Neural progenitor cell (in vitro differentiated cells): ENCODE data around the gene RPL22. TPM values are rescaled to one million over a fixed set of nuclear protein-coding genes. Genes with fewer than 3 reads are reported as not detected.

Experiments used
- DNase-seq: peaks from one replicate; pipeline ENCODE4 v3.0.0-alpha.2; 2016; ENCODE audit warnings: low spot score
- H2AFZ ChIP-seq: fragments of 200-600 bp; sonication (generic); replicated peaks from 2 replicates; pipeline ENCODE4 v1.6.1; 2016; ENCODE audit warnings: antibody characterized with exemption
- H3F3A ChIP-seq: fragments of 200-600 bp; sonication (generic); 2 replicates; pipeline ENCODE4 v1.6.1; 2016; ENCODE audit warnings: antibody characterized with exemption, low read depth
- H3K27ac ChIP-seq: fragments of 200-600 bp; sonication (generic); 2 replicates; pipeline ENCODE4 v1.5.1; 2016; ENCODE audit warnings: mild to moderate bottlenecking
- H3K27me3 ChIP-seq: fragments of 200-600 bp; sonication (generic); 2 replicates; pipeline ENCODE4 v1.6.1; 2016; ENCODE audit warnings: mild to moderate bottlenecking, moderate library complexity
- H3K36me3 ChIP-seq: fragments of 200-600 bp; sonication (generic); 2 replicates; pipeline ENCODE4 v1.5.1; 2016
- H3K4me1 ChIP-seq: fragments of 200-600 bp; sonication (generic); 2 replicates; pipeline ENCODE4 v1.6.1; 2016; ENCODE audit warnings: mixed run types
- H3K4me2 ChIP-seq: fragments of 200-600 bp; sonication (generic); 2 replicates; pipeline ENCODE4 v1.6.1; 2016
- H3K4me3 ChIP-seq: fragments of 200-600 bp; sonication (generic); 2 replicates; pipeline ENCODE4 v1.5.1; 2016
- H3K79me2 ChIP-seq: fragments of 200-600 bp; sonication (generic); 2 replicates; pipeline ENCODE4 v1.6.1; 2016; ENCODE audit warnings: low read depth
- H3K9ac ChIP-seq: fragments of 200-600 bp; sonication (generic); 2 replicates; pipeline ENCODE4 v1.6.1; 2016
- H3K9me3 ChIP-seq: fragments of 200-600 bp; sonication (generic); 2 replicates; pipeline ENCODE4 v1.5.1; 2016; ENCODE audit warnings: low read depth
- H4K20me1 ChIP-seq: fragments of 200-600 bp; sonication (generic); 2 replicates; pipeline ENCODE4 v1.6.1; 2016; ENCODE audit warnings: low read depth
- H3K27ac Mint-ChIP-seq: 3 replicates; pipeline ENCODE4 v1.8.0; 2021; ENCODE audit warnings: mixed read lengths
- H3K27me3 Mint-ChIP-seq: 2 replicates; pipeline ENCODE4 v1.8.0; 2022; ENCODE audit warnings: low read depth, mild to moderate bottlenecking, inconsistent platforms, moderate library complexity, mixed read lengths; ENCODE audit not compliant: insufficient read depth
- H3K36me3 Mint-ChIP-seq: 3 replicates; pipeline ENCODE4 v1.8.0; 2021; ENCODE audit warnings: mixed read lengths
- H3K4me1 Mint-ChIP-seq: 3 replicates; pipeline ENCODE4 v1.8.0; 2021; ENCODE audit warnings: mixed read lengths
- H3K4me3 Mint-ChIP-seq: 3 replicates; pipeline ENCODE4 v1.8.0; 2021; ENCODE audit warnings: mild to moderate bottlenecking, moderate library complexity, mixed read lengths
- H3K9me3 Mint-ChIP-seq: 3 replicates; pipeline ENCODE4 v1.8.0; 2020; ENCODE audit warnings: mixed read lengths
- CTCF ChIP-seq: fragments of 200-600 bp; sonication (generic); IDR thresholded peaks from 2 replicates; pipeline ENCODE4 v1.5.1; 2017; ENCODE audit warnings: antibody characterized with exemption, mild to moderate bottlenecking
- EZH2 ChIP-seq: fragments of 200-600 bp; sonication (generic); IDR thresholded peaks from 2 replicates; pipeline ENCODE4 v1.6.1; 2017; ENCODE audit warnings: antibody characterized with exemption, mild to moderate bottlenecking, moderate library complexity
- EZH2phosphoT487 ChIP-seq: fragments of 200-600 bp; sonication (generic); IDR thresholded peaks from 2 replicates; pipeline ENCODE4 v1.6.1; 2017; ENCODE audit warnings: antibody characterized with exemption
- total RNA-seq: library from RNA; depleted of rRNA; stranded (reverse); fragments of >200 nt; gene quantifications from 2 replicates; pipeline ENCODE4 v1.2.3, GENCODE V29; 2015; ENCODE audit warnings: low replicate concordance

RPL22 gene
- total RNA-seq, 1 donor from 2014 or later, result 410 TPM

- TF ChIP-seq EZH2phosphoT487 (no peak), CTCF (no peak), EZH2 (no peak)
- H3K9me3 Mint-ChIP-seq, result no peaks in the 10 kb centered on the region
- H3K27me3 Mint-ChIP-seq, result peaks cover 4% of the 10 kb centered on the region
- H3K4me1 ChIP-seq, result peaks cover 19% of the 10 kb centered on the region
- H2AFZ ChIP-seq, result no peak overlapping the region
- peaks cover 66% of the 10 kb centered on the region for H3K79me2 ChIP-seq
- peaks cover 31% of the 10 kb centered on the region for H3K4me1 Mint-ChIP-seq
- peak overlapping the region; percentile 92 for H3K4me3 Mint-ChIP-seq
- no peak for DNase-seq
- H3K4me3 ChIP-seq, result peak overlapping the region; percentile 84
- H3K4me2 ChIP-seq, result peak overlapping the region; percentile 93
- H3K36me3 Mint-ChIP-seq, result peaks cover 19% of the 10 kb centered on the region
- H4K20me1 ChIP-seq, result peaks cover 62% of the 10 kb centered on the region
- H3K27me3 ChIP-seq, result no peaks in the 10 kb centered on the region
- no peak overlapping the region for H3K27ac Mint-ChIP-seq
- H3K27ac ChIP-seq, result no peak overlapping the region
- H3K9ac ChIP-seq, result peak overlapping the region; percentile 92
- no peaks in the 10 kb centered on the region for H3K9me3 ChIP-seq
- peaks cover 22% of the 10 kb centered on the region for H3F3A ChIP-seq
- H3K36me3 ChIP-seq, result peaks cover 18% of the 10 kb centered on the region
Measured at GRCh38 chr1:6197746-6198427, 1.5 kb downstream of the RPL22 start.

- no peak for TF ChIP-seq EZH2
- Histone ChIP-seq H3K79me2 (peaks cover 97% of the 10 kb centered on the region), H3K9ac (no peak overlapping the region), H4K20me1 (peaks cover 90% of the 10 kb centered on the region), H3K4me3 (no peak overlapping the region), H3K36me3 (peaks cover 21% of the 10 kb centered on the region), H3K27me3 (no peaks in the 10 kb centered on the region), H2AFZ (no peak overlapping the region), H3F3A (peaks cover 35% of the 10 kb centered on the region), H3K4me1 (no peaks in the 10 kb centered on the region), H3K4me2 (no peak overlapping the region), H3K27ac (no peak overlapping the region), H3K9me3 (no peaks in the 10 kb centered on the region)
- Mint-ChIP-seq H3K4me3 (no peak overlapping the region), H3K4me1 (peaks cover 3% of the 10 kb centered on the region), H3K36me3 (peaks cover 29% of the 10 kb centered on the region), H3K27ac (no peak overlapping the region), H3K9me3 (no peaks in the 10 kb centered on the region), H3K27me3 (peaks cover 2% of the 10 kb centered on the region)
- no peak for DNase-seq
Measured at GRCh38 chr1:6191968-6192367, 7.4 kb downstream of the RPL22 start.

- H4K20me1 ChIP-seq, result peaks cover 89% of the 10 kb centered on the region
- Mint-ChIP-seq H3K9me3 (no peaks in the 10 kb centered on the region), H3K27ac (no peak overlapping the region), H3K36me3 (peaks cover 27% of the 10 kb centered on the region), H3K4me1 (peaks cover 2% of the 10 kb centered on the region), H3K27me3 (peaks cover 5% of the 10 kb centered on the region), H3K4me3 (no peak overlapping the region)
- no peak overlapping the region for H2AFZ ChIP-seq
- peaks cover 54% of the 10 kb centered on the region for H3F3A ChIP-seq
- peaks cover 70% of the 10 kb centered on the region for H3K79me2 ChIP-seq
- H3K4me3 ChIP-seq, result no peak overlapping the region
- H3K9ac ChIP-seq, result no peak overlapping the region
- H3K4me2 ChIP-seq, result no peak overlapping the region
- no peak overlapping the region for H3K27ac ChIP-seq
- no peak for DNase-seq
- TF ChIP-seq CTCF, result no peak
- TF ChIP-seq EZH2, result no peak
- no peak for TF ChIP-seq EZH2phosphoT487
- H3K4me1 ChIP-seq, result no peaks in the 10 kb centered on the region
- no peaks in the 10 kb centered on the region for H3K9me3 ChIP-seq
- peaks cover 4% of the 10 kb centered on the region for H3K36me3 ChIP-seq
- H3K27me3 ChIP-seq, result no peaks in the 10 kb centered on the region
Measured at GRCh38 chr1:6188466-6188865, 10.9 kb downstream of the RPL22 start.

- Histone ChIP-seq H3K4me3 (no peak overlapping the region), H3K79me2 (peaks cover 47% of the 10 kb centered on the region), H3K4me2 (no peak overlapping the region), H3K27me3 (peaks cover 25% of the 10 kb centered on the region), H3K27ac (no peak overlapping the region), H3K9me3 (no peaks in the 10 kb centered on the region), H4K20me1 (peaks cover 95% of the 10 kb centered on the region), H3K36me3 (peaks cover 3% of the 10 kb centered on the region), H3K4me1 (peaks cover 11% of the 10 kb centered on the region), H3F3A (peaks cover 66% of the 10 kb centered on the region), H2AFZ (no peak overlapping the region), H3K9ac (no peak overlapping the region)
- peaks cover 20% of the 10 kb centered on the region for H3K36me3 Mint-ChIP-seq
- H3K9me3 Mint-ChIP-seq, result no peaks in the 10 kb centered on the region
- peak; percentile 72 for DNase-seq
- H3K27me3 Mint-ChIP-seq, result peaks cover 27% of the 10 kb centered on the region
- TF ChIP-seq CTCF, result peak; percentile 78
- no peak for TF ChIP-seq EZH2phosphoT487
- H3K4me1 Mint-ChIP-seq, result peaks cover 11% of the 10 kb centered on the region
- H3K4me3 Mint-ChIP-seq, result no peak overlapping the region
- no peak overlapping the region for H3K27ac Mint-ChIP-seq
Measured at GRCh38 chr1:6185635-6186382, 13.6 kb downstream of the RPL22 start.
